Thoracic aorta (tissue), 2 donors: ENCODE measurements around the gene ADRB2. TPM values are rescaled to one million over a fixed set of nuclear protein-coding genes. Genes with fewer than 3 reads are reported as not detected.

Experiments used
- ATAC-seq: fragments of 150-250 bp; one replicate; pipeline ENCODE4 v1.8.0; 2017; ENCODE audit warnings: low read depth; ENCODE audit not compliant: insufficient number of reproducible peaks, low FRiP score
- DNase-seq: peaks from one replicate; pipeline ENCODE4 v3.0.0-alpha.2; 2020; ENCODE audit warnings: low spot score
- H3K27ac ChIP-seq, 2 donors: fragments of 200-600 bp; sonication (generic); 1 replicate in 1 of 2; 2 replicates in 1 of 2; pipeline ENCODE4 v1.5.1; 2016; ENCODE audit warnings: mild to moderate bottlenecking in 2 of 2, moderate library complexity in 2 of 2
- H3K27me3 ChIP-seq: fragments of 200-600 bp; sonication (generic); replicated peaks from 2 replicates; pipeline ENCODE4 v1.6.0; 2016; ENCODE audit warnings: mild to moderate bottlenecking; ENCODE audit not compliant: insufficient read depth
- H3K36me3 ChIP-seq: fragments of 200-600 bp; sonication (generic); one replicate; pipeline ENCODE4 v1.5.1; 2016
- H3K4me1 ChIP-seq, 2 donors: fragments of 200-600 bp; sonication (generic); 1 replicate in 1 of 2; 2 replicates in 1 of 2; pipeline versions ENCODE4 v1.5.1 to v1.6.0; 2016; ENCODE audit warnings: low read depth in 2 of 2, mild to moderate bottlenecking in 1 of 2; ENCODE audit not compliant: control insufficient read depth in 1 of 2
- H3K4me3 ChIP-seq: fragments of 200-600 bp; sonication (generic); 2 replicates; pipeline ENCODE4 v1.5.1; 2016; ENCODE audit warnings: mild to moderate bottlenecking
- H3K9me3 ChIP-seq: fragments of 200-600 bp; sonication (generic); 2 replicates; pipeline ENCODE4 v1.5.1; 2016
- CTCF ChIP-seq: fragments of 200-600 bp; sonication (generic); IDR thresholded peaks from one replicate; pipeline ENCODE4 v1.5.1; 2019; ENCODE audit warnings: antibody characterized with exemption
- total RNA-seq, 2 donors: library from RNA; depleted of rRNA; stranded (reverse); fragments of >200 nt; gene quantifications; one replicate each; pipeline versions ENCODE4 v1.1.0 to v1.2.3, GENCODE V29; 2016

The ADRB2 gene
- total RNA-seq, 2 donors from 2014 or later = 2.8 to 3.7 TPM

DNA sequence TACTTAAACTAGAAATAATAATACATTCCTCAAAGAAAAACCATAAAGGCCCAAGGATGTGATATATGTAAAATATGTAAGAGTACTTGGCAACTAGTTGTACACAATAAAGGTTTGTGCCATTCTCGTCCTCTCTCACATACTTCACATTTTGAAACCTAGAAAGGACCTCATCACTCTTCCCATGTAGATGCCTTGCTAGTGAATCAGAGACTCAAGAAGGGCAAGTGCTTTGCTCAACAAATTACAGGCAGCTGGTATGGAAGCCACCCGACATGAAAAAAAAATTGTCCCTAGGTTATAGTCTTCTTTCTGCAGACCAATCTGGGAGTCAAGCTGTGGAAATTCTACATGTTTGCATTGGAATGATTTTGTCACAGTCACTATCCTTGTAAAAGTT lies 31.7 kb downstream of the ADRB2 start:
- Histone ChIP-seq H3K4me3 (no peak overlapping the region), H3K27ac (no peak overlapping the region), H3K4me1 (peaks cover 6 to 15% of the 10 kb centered on the region in 2 donors), H3K9me3 (no peaks in the 10 kb centered on the region), H3K36me3 (no peaks in the 10 kb centered on the region), H3K27me3 (no peaks in the 10 kb centered on the region)
- DNase-seq = no peak
- no peak for ATAC-seq
- TF ChIP-seq CTCF = no peak

- no peaks in the 10 kb centered on the region for H3K36me3 ChIP-seq
- H3K9me3 ChIP-seq = no peaks in the 10 kb centered on the region
- H3K4me3 ChIP-seq = no peak overlapping the region
- H3K4me1 ChIP-seq = peaks cover 6 to 15% of the 10 kb centered on the region in 2 donors
- no peak for TF ChIP-seq CTCF
- H3K27me3 ChIP-seq = no peaks in the 10 kb centered on the region
- H3K27ac ChIP-seq = no peak overlapping the region
- ATAC-seq = no peak
- no peak for DNase-seq
Observed at GRCh38 chr5:148858547-148858946, 32.1 kb downstream of the ADRB2 start.

DNA sequence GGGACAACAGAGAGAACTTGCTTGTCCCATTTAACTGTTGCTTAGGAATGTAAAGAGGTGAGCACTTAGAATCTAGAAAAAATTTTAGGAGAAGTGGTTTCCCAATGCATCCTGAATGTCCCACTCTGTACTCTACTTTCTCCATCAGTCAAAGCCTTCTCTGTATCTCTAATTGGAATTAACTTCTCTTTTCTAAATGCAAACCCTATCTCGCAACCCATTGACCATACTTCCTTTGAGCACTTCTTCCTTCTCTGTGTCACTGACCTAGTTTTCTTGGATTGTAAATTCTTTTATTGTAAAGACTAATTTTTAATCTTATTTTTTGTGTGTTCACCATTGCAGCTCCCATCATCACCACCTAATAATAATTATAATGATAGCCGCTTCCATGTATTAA lies 33.3 kb downstream of the ADRB2 start:
- Histone ChIP-seq H3K36me3 (no peaks in the 10 kb centered on the region), H3K4me3 (no peak overlapping the region), H3K4me1 (peaks cover 6 to 15% of the 10 kb centered on the region in 2 donors), H3K27ac (no peak overlapping the region), H3K9me3 (no peaks in the 10 kb centered on the region), H3K27me3 (no peaks in the 10 kb centered on the region)
- TF ChIP-seq CTCF = no peak
- no peak for DNase-seq
- no peak for ATAC-seq

DNA sequence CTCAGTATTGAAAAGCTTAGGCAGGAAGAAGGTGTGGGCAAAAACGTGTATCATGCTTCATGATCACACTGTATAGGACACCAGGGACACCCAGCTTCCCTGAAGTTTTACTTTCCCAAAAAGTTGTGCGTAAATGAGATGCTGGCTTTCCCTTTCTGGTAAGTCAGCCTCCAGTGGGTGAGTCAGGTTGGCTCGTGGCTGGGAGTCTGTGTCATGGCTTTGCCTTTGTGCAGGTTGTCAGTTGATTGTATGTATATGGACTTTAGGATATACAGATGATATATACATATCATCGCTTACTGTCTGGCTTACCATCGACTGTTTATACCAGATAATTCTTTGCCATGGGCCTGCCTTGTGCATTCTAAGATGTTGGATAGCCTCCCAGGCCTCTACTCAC lies 34.2 kb downstream of the ADRB2 start:
- TF ChIP-seq CTCF = no peak
- ATAC-seq = no peak
- Histone ChIP-seq H3K4me1 (peaks cover 0 to 10% of the 10 kb centered on the region in 2 donors), H3K4me3 (no peak overlapping the region), H3K27ac (no peak overlapping the region), H3K9me3 (no peaks in the 10 kb centered on the region), H3K27me3 (no peaks in the 10 kb centered on the region), H3K36me3 (no peaks in the 10 kb centered on the region)
- no peak for DNase-seq

DNA sequence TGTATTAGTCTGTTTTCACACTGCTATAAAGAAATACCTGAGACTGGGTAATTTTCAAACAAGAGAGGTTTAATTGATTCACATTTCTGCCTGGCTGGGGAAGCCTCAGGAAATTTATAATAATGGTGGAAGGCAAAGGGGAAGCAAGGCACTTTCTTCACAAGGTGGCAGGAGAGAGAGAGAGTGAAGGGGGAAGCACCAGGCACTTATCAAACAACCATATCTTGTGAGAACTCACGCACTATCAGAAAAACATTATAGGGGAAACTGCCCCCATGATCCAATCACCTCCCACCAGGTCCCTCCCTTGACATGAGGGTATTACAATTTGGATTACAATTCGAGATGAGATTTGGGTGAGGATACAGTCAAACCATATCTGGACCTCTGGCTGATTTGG lies 34.7 kb downstream of the ADRB2 start:
- DNase-seq (no peak), ATAC-seq (no peak)
- H3K27ac ChIP-seq = no peak overlapping the region
- H3K9me3 ChIP-seq = no peaks in the 10 kb centered on the region
- peaks cover 0 to 5% of the 10 kb centered on the region in 2 donors for H3K4me1 ChIP-seq
- TF ChIP-seq CTCF = no peak
- H3K36me3 ChIP-seq = no peaks in the 10 kb centered on the region
- no peak overlapping the region for H3K4me3 ChIP-seq
- no peaks in the 10 kb centered on the region for H3K27me3 ChIP-seq
